Hematopoietic multipotent progenitor cell treated with erythropoietin and hydrocortisone succinate and interleukin-3 and kit ligand, for 6 days (in vitro differentiated cells): ENCODE results near the gene ZBTB46.
"Not testable (repeated sequence)": the region's sequence is repeated elsewhere in the genome, so short reads cannot be mapped to it uniquely, and the experiment has no call there.

Experiments used
- DNase-seq: peaks from one replicate; pipeline ENCODE4 v3.0.0-alpha.2; 2015

The ZBTB46 gene

DNA sequence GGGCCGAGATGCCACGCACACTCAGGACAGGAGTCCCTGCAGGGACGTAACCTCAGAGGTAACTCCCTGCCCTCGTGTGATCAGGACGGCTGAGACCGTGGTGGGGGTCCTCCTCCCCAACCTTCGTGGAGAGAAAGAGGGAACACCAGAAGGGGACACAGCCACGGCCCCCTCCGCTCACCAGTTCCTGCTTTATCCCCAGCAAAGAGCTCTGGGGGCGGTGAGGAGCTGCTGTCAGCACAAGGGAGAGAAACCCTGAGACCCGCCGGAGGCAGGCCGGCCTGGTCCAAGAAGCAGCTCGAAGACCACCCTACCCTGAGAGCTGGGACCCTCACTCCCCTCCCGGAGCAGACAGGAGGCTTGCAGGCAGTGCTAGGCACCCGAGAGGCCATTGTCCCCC is 47.1 kb downstream of the ZBTB46 start:
- no peak for DNase-seq

- no peak for DNase-seq
Observed at GRCh38 chr20:63782521-63782971, 48.5 kb downstream of the ZBTB46 start.

- no peak for DNase-seq
Observed at GRCh38 chr20:63782051-63782471, 49.0 kb downstream of the ZBTB46 start.

DNA sequence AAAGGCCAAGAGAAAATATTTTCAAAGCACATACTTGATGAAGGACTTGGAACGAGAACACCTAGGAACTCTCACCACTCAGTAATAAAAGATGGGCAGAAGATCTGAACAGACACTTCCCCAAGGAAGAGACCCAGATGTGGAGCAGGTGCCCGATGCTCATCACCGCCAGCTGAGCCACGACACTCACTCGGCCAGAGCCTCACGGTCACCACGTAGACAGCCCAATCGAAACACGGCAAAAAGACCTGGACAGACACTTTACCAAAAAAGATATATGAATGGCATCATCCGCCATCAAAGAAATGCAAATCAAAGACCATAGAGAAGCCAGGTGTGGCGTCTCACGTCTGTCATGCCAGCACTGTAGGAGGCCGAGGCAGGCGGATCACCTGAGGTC is 49.9 kb downstream of the ZBTB46 start:
- no peak for DNase-seq

- DNase-seq, result no peak
Observed at GRCh38 chr20:63778857-63779256, 52.2 kb downstream of the ZBTB46 start.

DNA sequence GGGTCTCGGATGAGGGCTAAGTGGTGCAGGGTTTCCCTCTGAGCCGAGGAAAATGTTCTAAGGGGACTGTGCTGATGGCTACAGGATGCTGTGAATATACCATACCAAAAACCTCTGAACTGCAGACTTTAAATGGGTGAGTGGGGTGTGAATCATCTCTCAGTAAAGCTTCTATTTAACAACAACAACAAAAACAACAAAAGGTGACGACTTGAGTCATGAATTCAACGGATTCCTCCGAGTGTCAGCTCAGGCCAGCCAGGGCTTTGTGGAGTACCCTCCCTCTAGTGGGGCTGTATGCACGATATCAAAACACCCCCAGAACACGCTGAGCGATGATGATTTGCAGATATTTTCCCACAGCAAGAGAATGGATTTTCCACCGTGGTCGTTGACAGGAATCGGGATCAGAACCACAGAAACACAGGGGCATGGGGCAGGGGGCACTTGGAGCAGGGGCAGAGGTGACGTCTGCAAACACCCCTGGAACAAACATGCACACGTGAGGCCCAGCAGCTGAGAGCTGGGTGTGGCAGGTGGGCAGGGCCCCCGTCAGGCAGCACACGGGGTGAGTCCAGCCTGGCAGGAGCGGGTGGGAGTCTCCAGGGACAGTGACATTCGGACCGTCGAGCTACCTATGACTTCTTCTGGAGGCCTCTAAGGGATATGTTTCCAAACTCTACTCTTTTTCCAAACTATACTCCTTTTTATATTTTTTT is 52.9 kb downstream of the ZBTB46 start:
- DNase-seq, result no peak

DNA sequence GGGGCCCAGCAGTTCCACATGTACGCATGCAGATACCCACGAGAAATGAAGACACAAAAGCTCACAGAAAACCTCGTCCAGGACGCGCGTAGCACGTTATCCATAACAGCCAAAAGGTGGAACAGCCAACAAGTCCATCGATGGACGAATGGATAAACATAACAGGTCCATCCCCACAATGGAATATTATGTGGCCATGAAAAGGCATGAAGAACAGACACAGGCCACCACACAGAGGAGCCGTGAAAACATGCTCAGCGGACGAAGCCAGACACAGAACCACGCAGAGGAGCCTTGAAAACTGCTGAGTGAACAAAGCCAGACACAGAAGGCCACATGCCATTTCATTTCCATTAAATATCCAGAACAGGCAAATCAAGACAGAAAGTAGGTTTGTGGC is 53.5 kb downstream of the ZBTB46 start:
- DNase-seq, result no peak

- not testable (repeated sequence) for DNase-seq
Observed at GRCh38 chr20:63776875-63777274, 54.2 kb downstream of the ZBTB46 start.

GRCh38 chr20:63775096-63775978 is 55.7 kb downstream of the ZBTB46 start:
- DNase-seq, result no peak

DNA sequence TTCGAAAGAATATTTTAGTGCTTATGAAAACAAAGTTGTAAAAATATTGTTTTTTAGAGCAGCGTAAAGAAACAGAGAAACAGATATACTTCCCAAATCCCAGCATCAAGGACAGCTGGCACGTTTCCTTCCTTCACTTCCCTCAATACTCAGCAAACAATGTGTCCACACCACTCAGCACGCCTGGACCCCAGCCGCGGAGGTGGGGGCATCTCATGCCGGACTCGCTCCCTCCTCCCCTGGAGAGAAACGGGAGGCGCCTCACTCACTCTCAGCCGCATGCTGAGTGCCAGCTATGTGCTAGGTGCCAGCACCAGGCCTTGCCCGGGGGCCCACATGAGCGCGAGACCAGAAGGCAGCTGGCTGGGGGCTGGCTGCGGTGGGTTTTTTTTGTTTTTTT is 56.8 kb downstream of the ZBTB46 start:
- no peak for DNase-seq

- DNase-seq, result no peak
Observed at GRCh38 chr20:63773571-63774241, 57.4 kb downstream of the ZBTB46 start.

- no peak for DNase-seq
Observed at GRCh38 chr20:63772781-63773518, 58.1 kb downstream of the ZBTB46 start.

- no peak for DNase-seq
Observed at GRCh38 chr20:63771046-63771707, 59.9 kb downstream of the ZBTB46 start.

- DNase-seq, result no peak
Observed at GRCh38 chr20:63769891-63770474, 61.1 kb downstream of the ZBTB46 start.

- DNase-seq, result no peak
Observed at GRCh38 chr20:63768591-63769515, 62.2 kb downstream of the ZBTB46 start.

DNA sequence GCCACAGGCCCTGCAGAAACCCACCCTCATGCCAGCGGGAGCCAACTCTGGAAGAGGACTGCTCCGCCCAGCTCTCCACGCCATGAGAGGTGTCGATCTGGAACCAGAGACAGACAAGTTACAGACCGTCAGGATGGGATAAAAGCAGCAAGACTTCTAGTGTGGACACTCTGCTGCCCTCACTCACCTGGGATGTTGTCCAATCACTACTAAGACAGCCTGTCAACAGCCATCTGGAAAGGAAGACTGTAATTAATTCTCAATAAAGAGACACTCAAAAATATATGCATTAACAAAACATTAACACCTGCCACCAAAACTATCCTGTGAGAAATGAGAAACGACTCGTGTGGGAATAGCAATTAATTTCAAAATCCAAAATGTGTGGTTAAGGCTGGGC is 63.2 kb downstream of the ZBTB46 start:
- no peak for DNase-seq

DNA sequence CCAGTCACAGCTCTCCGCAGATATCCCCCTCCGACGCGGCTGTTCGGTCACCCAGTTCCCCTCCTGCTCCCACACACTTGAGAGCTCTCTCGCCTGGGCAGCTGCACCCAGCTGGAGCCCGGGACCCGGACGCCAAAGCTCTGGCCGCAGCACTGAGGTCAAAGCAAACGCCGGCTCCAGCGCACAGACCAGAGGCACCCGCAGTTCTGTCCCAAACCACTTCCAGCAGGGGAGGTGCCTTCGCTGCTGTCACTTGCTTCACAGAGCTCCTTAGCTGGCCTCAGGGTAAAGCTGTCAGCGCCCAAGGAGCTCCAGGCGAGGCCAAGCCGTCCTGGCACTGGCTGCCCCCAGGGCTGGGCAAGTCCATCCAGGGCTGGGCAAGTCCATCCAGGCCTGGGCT is 63.6 kb downstream of the ZBTB46 start:
- DNase-seq, result no peak

DNA sequence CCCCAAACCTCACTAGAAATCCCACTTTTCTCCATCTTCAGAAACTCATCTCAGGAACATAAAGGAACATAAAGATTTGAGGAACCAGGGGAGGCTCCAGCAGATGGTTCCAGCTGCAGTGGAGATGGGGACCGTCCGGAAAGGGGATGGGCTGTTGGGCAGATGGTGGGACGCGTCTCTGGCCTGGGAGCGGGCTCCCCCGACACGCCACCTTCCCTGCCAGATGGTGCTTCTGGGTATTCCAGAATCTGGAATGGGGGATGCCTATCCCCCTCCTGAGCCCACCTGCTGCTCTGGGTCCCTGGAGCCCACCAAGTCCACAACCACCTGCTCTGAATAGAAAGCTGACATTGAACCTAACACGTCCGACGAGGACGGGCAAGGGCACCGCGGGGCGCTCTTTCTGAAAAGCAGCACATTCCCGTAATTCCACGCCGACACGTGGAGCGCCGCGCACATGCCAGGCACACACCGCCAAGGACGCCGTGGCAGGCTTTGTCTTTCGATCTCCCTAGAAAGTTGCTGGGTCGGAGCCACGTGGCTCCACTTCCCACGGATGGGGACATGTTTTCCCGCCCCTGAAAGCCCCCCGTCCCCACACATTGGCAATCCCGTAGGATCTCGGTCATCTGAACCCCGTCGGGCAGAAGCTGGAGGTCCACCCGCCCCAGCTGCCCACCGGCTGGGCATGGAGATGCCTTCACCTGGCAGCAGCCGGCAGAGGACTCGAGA is 64.2 kb downstream of the ZBTB46 start:
- no peak for DNase-seq

DNA sequence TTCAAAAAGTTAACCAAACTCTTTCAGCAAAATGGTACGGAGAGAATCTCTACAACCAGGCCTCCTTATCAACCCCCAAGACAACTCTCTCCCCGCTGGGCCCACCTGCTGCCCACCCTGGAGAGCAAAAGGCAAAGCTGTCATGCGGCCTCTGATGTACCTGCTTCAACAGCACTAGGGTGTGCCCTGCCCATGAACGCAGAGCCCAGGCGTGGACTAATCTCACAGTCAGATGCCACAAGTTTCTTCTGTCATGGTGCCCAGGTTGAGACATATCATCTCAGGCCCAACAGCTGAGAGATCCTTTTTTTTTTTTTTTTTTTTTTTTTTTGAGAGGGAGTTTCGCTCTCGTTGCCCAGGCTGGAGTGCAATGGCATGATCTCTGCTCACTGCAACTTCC is 65.2 kb downstream of the ZBTB46 start:
- DNase-seq, result peak; percentile 82
